ENCODE measurements around the gene CREB3.

DNA sequence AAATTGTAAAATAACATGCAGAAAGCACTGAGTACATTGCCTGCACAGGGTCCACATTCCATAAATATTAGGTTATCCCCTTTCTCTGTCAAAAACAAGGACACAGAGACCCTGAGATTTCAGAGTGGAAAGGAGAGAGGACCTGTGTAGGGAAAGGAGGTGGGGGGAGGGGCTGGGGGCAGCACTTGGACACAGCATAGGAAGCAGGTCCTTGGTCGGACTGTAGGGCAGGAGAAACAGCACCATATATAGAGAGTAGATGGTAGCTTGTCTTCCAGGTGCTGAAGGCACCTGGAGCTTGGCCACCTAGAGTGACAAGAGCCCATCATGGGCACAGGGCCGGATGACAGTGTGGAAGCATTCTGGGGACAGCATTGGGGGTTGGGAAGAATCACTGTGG lies 45.2 kb upstream of the CREB3 start:
- TF ChIP-seq POLR2A (IDR thresholded peaks at IDR 0.05; ENCODE audit: extremely low read depth, insufficient read length), result no peak
- TF ChIP-seq, protein P1, sequence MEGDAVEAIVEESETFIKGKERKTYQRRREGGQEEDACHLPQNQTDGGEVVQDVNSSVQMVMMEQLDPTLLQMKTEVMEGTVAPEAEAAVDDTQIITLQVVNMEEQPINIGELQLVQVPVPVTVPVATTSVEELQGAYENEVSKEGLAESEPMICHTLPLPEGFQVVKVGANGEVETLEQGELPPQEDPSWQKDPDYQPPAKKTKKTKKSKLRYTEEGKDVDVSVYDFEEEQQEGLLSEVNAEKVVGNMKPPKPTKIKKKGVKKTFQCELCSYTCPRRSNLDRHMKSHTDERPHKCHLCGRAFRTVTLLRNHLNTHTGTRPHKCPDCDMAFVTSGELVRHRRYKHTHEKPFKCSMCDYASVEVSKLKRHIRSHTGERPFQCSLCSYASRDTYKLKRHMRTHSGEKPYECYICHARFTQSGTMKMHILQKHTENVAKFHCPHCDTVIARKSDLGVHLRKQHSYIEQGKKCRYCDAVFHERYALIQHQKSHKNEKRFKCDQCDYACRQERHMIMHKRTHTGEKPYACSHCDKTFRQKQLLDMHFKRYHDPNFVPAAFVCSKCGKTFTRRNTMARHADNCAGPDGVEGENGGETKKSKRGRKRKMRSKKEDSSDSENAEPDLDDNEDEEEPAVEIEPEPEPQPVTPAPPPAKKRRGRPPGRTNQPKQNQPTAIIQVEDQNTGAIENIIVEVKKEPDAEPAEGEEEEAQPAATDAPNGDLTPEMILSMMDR (IDR thresholded peaks at IDR 0.05; ENCODE audit: low read depth, low read length), result no peak
- TF ChIP-seq MYC (IDR thresholded peaks at IDR 0.05; ENCODE audit: low read depth, low read length), result no peak
- TF ChIP-seq, protein P2, sequence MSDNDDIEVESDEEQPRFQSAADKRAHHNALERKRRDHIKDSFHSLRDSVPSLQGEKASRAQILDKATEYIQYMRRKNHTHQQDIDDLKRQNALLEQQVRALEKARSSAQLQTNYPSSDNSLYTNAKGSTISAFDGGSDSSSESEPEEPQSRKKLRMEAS (IDR thresholded peaks at IDR 0.05; ENCODE audit: low read depth, low read length), result no peak
